GM12875 (cell line): Measurements from ENCODE around the gene TOM1L2.
A peak's percentile ranks its signal among the peaks of the same experiment; 100 is the strongest.

Experiments used
- H3K4me3 ChIP-seq: one replicate; pipeline ENCODE4 v1.5.1; 2011; ENCODE audit warnings: low read depth, low read length, control low read depth
- CTCF ChIP-seq: IDR thresholded peaks from 2 replicates; pipeline ENCODE4 v1.5.1; 2011; ENCODE audit warnings: low read depth, mild to moderate bottlenecking, control low read depth, inconsistent platforms, low read length, moderate library complexity, borderline replicate concordance; ENCODE audit not compliant: insufficient read depth

TOM1L2 gene

GRCh38 chr17:17981330-17981729 is 9.1 kb upstream of the TOM1L2 start:
- H3K4me3 ChIP-seq: no peak overlapping the region
- TF ChIP-seq CTCF: no peak

GRCh38 chr17:17979778-17980177 is 7.6 kb upstream of the TOM1L2 start:
- no peak for TF ChIP-seq CTCF

GRCh38 chr17:17978481-17979424 is 6.6 kb upstream of the TOM1L2 start:
- no peak overlapping the region for H3K4me3 ChIP-seq
- no peak for TF ChIP-seq CTCF

More at GRCh38 chr17:17979778-17980177, 7.6 kb upstream of the TOM1L2 start:
- no peak overlapping the region for H3K4me3 ChIP-seq

- H3K4me3 ChIP-seq: no peak overlapping the region
- TF ChIP-seq CTCF: no peak
Measured at GRCh38 chr17:17976931-17977570, 4.9 kb upstream of the TOM1L2 start.

GRCh38 chr17:17975436-17975835 is 3.2 kb upstream of the TOM1L2 start:
- no peak for TF ChIP-seq CTCF
- no peak overlapping the region for H3K4me3 ChIP-seq

GRCh38 chr17:17972952-17973254 is 703 bp upstream of the TOM1L2 start:
- TF ChIP-seq CTCF: no peak

More at GRCh38 chr17:17972952-17973254, 703 bp upstream of the TOM1L2 start:
- peak overlapping the region; percentile 47 for H3K4me3 ChIP-seq
